GM23338 (cell line): ENCODE results near the gene SLC12A7. TPM values are rescaled to one million over a fixed set of nuclear protein-coding genes. Genes with fewer than 3 reads are reported as not detected.

Experiments used
- ATAC-seq: fragments of 200-7000 bp; cut with Tn5 transposase; 3 replicates; pipeline ENCODE4 v1.9.1; 2020
- DNase-seq: peaks from one replicate; pipeline ENCODE4 v3.0.0-alpha.2; 2015; ENCODE audit warnings: low spot score
- H2AFZ ChIP-seq: fragments of 200-600 bp; sonication (generic); 2 replicates; pipeline ENCODE4 v1.8.0; 2016; ENCODE audit warnings: antibody characterized with exemption, mild to moderate bottlenecking, moderate library complexity
- H3F3A ChIP-seq: fragments of 200-600 bp; sonication (generic); replicated peaks from 2 replicates; pipeline ENCODE4 v1.8.0; 2017; ENCODE audit warnings: antibody characterized with exemption, mixed run types, low read depth
- H3K27ac ChIP-seq: fragments of 200-600 bp; sonication (generic); 2 replicates; pipeline ENCODE4 v1.6.1; 2016; ENCODE audit warnings: low read depth
- H3K27me3 ChIP-seq: fragments of 200-600 bp; sonication (generic); 2 replicates; pipeline ENCODE4 v1.8.0; 2016; ENCODE audit warnings: mild to moderate bottlenecking, mixed run types, moderate library complexity; ENCODE audit not compliant: insufficient read depth
- H3K36me3 ChIP-seq: fragments of 200-600 bp; sonication (generic); 2 replicates; pipeline ENCODE4 v1.8.0; 2016; ENCODE audit warnings: mild to moderate bottlenecking; ENCODE audit not compliant: insufficient read depth
- H3K4me1 ChIP-seq: fragments of 200-600 bp; sonication (generic); 2 replicates; pipeline ENCODE4 v1.8.0; 2016; ENCODE audit warnings: mild to moderate bottlenecking, moderate library complexity; ENCODE audit not compliant: insufficient read depth
- H3K4me2 ChIP-seq: fragments of 200-600 bp; sonication (generic); 2 replicates; pipeline ENCODE4 v1.7.1; 2017; ENCODE audit warnings: mixed run types
- H3K4me3 ChIP-seq: fragments of 200-600 bp; sonication (generic); 2 replicates; pipeline ENCODE4 v1.6.1; 2016; ENCODE audit warnings: mixed run types
- H3K79me2 ChIP-seq: fragments of 200-600 bp; sonication (generic); replicated peaks from 2 replicates; pipeline ENCODE4 v1.8.0; 2017; ENCODE audit warnings: mild to moderate bottlenecking; ENCODE audit not compliant: insufficient read depth
- H3K9me2 ChIP-seq: fragments of 200-600 bp; sonication (generic); 2 replicates; pipeline ENCODE4 v1.8.0; 2017; ENCODE audit not compliant: insufficient read depth
- H4K20me1 ChIP-seq: fragments of 200-600 bp; sonication (generic); replicated peaks from 2 replicates; pipeline ENCODE4 v1.8.0; 2017; ENCODE audit warnings: mild to moderate bottlenecking; ENCODE audit not compliant: insufficient read depth
- H3K27ac Mint-ChIP-seq: 2 replicates; pipeline ENCODE4 v1.8.0; 2020; ENCODE audit warnings: inconsistent platforms, mild to moderate bottlenecking, moderate library complexity, mixed read lengths
- H3K27me3 Mint-ChIP-seq: 3 replicates; pipeline ENCODE4 v1.8.0; 2022; ENCODE audit warnings: low read depth, mild to moderate bottlenecking, moderate library complexity, mixed read lengths, inconsistent platforms; ENCODE audit not compliant: insufficient read depth, poor library complexity
- H3K36me3 Mint-ChIP-seq: 3 replicates; pipeline ENCODE4 v1.8.0; 2021; ENCODE audit warnings: low read depth, mild to moderate bottlenecking, inconsistent platforms, moderate library complexity, mixed read lengths
- H3K4me1 Mint-ChIP-seq: 3 replicates; pipeline ENCODE4 v1.8.0; 2020; ENCODE audit warnings: mild to moderate bottlenecking, inconsistent platforms, mixed read lengths
- H3K4me3 Mint-ChIP-seq: 3 replicates; pipeline ENCODE4 v1.8.0; 2021; ENCODE audit warnings: moderate library complexity, mild to moderate bottlenecking, inconsistent platforms, mixed read lengths
- H3K9me3 Mint-ChIP-seq: 3 replicates; pipeline ENCODE4 v1.8.0; 2020; ENCODE audit warnings: moderate library complexity, mild to moderate bottlenecking, inconsistent platforms, mixed read lengths
- EZH2 ChIP-seq: fragments of 200-600 bp; sonication (generic); IDR thresholded peaks from one replicate; pipeline ENCODE4 v1.8.0; 2017; ENCODE audit warnings: antibody characterized with exemption, mild to moderate bottlenecking, low read depth; ENCODE audit not compliant: unreplicated experiment
- JUNB ChIP-seq: IDR thresholded peaks from one replicate; pipeline ENCODE4 v1.6.1; 2016; ENCODE audit warnings: antibody characterized with exemption; ENCODE audit not compliant: unreplicated experiment
- NANOG ChIP-seq: IDR thresholded peaks from 2 replicates; pipeline ENCODE4 v1.6.1; 2016; ENCODE audit warnings: antibody characterized with exemption, borderline replicate concordance
- POLR2AphosphoS5 ChIP-seq: IDR thresholded peaks from 2 replicates; pipeline ENCODE4 v1.6.1; 2016; ENCODE audit warnings: antibody characterized with exemption, low read depth
- REST ChIP-seq: IDR thresholded peaks from one replicate; pipeline ENCODE4 v1.6.1; 2018; ENCODE audit warnings: antibody characterized with exemption; ENCODE audit not compliant: unreplicated experiment
- STAT1 ChIP-seq: IDR thresholded peaks from one replicate; pipeline ENCODE4 v1.6.1; 2016; ENCODE audit warnings: antibody characterized with exemption; ENCODE audit not compliant: unreplicated experiment
- ZNF114 ChIP-seq: fragments of 250-450 bp; sonication (Bioruptor Pico); IDR thresholded peaks from 2 replicates; pipeline ENCODE4 v1.5.0; 2020; ENCODE audit warnings: mild to moderate bottlenecking, moderate library complexity
- ZNF331 ChIP-seq: fragments of 250-450 bp; sonication (Bioruptor Pico); IDR thresholded peaks from 2 replicates; pipeline ENCODE4 v1.5.0; 2020; ENCODE audit warnings: low read depth, mild to moderate bottlenecking, moderate library complexity
- polyA plus RNA-seq: library from polyadenylated mRNA; unstranded; fragments of >200 nt; fragmentation: Nextera tagmentation; extraction: Ambion mirVana; gene quantifications from 2 replicates; pipeline ENCODE4 v1.2.1, GENCODE V29; 2016
- total RNA-seq: library from RNA; depleted of rRNA; stranded (reverse); fragments of >200 nt; shearing (Covaris generic); gene quantifications from 2 replicates; pipeline ENCODE4 v1.2.3, GENCODE V29; 2014
- TF ChIP-seq, protein P1 (sequence below): fragments of 250-450 bp; sonication (Bioruptor Pico); IDR thresholded peaks from 2 replicates; pipeline ENCODE4 v1.5.0; 2020; ENCODE audit warnings: mild to moderate bottlenecking, moderate library complexity
- TF ChIP-seq, protein P2 (sequence below), 2 experiments: fragments of 200-600 bp in 1 of 2; sonication (generic) in 1 of 2; conservative IDR thresholded peaks; 2 replicates each; pipeline versions ENCODE4 v1.5.1 to v1.6.1; 2016 to 2017; ENCODE audit warnings: antibody characterized with exemption in 2 of 2, low read depth in 2 of 2, mild to moderate bottlenecking in 2 of 2, moderate library complexity in 1 of 2

SLC12A7 gene
- total and polyA plus RNA-seq, 2 experiments from 2014 or later: 7.4 to 32.2 TPM

DNA sequence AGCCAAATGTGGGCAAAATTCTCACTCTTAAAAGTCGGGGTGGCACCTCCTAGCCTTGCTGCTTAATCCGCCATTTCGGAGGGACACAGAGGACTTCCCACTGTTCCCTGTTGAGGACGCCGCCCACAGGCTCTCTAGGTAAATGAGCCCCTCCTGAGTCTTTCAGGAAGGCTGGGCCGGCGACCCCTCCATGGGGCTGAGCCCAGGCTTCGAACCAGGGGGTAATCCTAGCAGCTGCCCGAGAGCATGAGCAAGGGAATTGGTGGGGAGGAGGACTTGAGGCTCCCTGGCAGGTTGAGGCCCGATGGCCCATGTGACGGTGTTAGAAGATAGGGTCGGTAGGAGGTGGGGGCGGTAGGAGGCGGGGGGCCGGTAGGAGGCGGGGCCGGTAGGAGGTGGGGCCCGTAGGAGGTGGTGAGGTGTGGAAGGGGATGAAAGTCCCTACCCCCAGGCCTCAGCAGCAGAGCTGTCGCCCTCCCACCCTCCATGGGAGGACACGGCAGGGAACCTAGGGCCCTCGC lies 17.1 kb downstream of the SLC12A7 start (continued):
- TF ChIP-seq, protein P1, sequence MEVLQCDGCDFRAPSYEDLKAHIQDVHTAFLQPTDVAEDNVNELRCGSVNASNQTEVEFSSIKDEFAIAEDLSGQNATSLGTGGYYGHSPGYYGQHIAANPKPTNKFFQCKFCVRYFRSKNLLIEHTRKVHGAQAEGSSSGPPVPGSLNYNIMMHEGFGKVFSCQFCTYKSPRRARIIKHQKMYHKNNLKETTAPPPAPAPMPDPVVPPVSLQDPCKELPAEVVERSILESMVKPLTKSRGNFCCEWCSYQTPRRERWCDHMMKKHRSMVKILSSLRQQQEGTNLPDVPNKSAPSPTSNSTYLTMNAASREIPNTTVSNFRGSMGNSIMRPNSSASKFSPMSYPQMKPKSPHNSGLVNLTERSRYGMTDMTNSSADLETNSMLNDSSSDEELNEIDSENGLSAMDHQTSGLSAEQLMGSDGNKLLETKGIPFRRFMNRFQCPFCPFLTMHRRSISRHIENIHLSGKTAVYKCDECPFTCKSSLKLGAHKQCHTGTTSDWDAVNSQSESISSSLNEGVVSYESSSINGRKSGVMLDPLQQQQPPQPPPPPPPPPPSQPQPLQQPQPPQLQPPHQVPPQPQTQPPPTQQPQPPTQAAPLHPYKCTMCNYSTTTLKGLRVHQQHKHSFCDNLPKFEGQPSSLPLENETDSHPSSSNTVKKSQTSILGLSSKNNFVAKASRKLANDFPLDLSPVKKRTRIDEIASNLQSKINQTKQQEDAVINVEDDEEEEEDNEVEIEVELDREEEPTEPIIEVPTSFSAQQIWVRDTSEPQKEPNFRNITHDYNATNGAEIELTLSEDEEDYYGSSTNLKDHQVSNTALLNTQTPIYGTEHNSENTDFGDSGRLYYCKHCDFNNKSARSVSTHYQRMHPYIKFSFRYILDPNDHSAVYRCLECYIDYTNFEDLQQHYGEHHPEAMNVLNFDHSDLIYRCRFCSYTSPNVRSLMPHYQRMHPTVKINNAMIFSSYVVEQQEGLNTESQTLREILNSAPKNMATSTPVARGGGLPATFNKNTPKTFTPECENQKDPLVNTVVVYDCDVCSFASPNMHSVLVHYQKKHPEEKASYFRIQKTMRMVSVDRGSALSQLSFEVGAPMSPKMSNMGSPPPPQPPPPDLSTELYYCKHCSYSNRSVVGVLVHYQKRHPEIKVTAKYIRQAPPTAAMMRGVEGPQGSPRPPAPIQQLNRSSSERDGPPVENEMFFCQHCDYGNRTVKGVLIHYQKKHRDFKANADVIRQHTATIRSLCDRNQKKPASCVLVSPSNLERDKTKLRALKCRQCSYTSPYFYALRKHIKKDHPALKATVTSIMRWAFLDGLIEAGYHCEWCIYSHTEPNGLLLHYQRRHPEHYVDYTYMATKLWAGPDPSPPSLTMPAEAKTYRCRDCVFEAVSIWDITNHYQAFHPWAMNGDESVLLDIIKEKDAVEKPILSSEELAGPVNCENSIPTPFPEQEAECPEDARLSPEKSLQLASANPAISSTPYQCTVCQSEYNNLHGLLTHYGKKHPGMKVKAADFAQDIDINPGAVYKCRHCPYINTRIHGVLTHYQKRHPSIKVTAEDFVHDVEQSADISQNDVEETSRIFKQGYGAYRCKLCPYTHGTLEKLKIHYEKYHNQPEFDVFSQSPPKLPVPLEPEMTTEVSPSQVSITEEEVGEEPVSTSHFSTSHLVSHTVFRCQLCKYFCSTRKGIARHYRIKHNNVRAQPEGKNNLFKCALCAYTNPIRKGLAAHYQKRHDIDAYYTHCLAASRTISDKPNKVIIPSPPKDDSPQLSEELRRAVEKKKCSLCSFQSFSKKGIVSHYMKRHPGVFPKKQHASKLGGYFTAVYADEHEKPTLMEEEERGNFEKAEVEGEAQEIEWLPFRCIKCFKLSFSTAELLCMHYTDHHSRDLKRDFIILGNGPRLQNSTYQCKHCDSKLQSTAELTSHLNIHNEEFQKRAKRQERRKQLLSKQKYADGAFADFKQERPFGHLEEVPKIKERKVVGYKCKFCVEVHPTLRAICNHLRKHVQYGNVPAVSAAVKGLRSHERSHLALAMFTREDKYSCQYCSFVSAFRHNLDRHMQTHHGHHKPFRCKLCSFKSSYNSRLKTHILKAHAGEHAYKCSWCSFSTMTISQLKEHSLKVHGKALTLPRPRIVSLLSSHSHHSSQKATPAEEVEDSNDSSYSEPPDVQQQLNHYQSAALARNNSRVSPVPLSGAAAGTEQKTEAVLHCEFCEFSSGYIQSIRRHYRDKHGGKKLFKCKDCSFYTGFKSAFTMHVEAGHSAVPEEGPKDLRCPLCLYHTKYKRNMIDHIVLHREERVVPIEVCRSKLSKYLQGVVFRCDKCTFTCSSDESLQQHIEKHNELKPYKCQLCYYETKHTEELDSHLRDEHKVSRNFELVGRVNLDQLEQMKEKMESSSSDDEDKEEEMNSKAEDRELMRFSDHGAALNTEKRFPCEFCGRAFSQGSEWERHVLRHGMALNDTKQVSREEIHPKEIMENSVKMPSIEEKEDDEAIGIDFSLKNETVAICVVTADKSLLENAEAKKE (CRISPR knock-in tag): no peak
- TF ChIP-seq JUNB: no peak
- TF ChIP-seq POLR2AphosphoS5: no peak
- TF ChIP-seq, protein P2, sequence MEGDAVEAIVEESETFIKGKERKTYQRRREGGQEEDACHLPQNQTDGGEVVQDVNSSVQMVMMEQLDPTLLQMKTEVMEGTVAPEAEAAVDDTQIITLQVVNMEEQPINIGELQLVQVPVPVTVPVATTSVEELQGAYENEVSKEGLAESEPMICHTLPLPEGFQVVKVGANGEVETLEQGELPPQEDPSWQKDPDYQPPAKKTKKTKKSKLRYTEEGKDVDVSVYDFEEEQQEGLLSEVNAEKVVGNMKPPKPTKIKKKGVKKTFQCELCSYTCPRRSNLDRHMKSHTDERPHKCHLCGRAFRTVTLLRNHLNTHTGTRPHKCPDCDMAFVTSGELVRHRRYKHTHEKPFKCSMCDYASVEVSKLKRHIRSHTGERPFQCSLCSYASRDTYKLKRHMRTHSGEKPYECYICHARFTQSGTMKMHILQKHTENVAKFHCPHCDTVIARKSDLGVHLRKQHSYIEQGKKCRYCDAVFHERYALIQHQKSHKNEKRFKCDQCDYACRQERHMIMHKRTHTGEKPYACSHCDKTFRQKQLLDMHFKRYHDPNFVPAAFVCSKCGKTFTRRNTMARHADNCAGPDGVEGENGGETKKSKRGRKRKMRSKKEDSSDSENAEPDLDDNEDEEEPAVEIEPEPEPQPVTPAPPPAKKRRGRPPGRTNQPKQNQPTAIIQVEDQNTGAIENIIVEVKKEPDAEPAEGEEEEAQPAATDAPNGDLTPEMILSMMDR (conservative IDR thresholded peaks at IDR 0.05; ENCODE audit: low read depth in 2 of 2): no peak
- no peak for TF ChIP-seq NANOG
- no peak for TF ChIP-seq EZH2
- no peak for TF ChIP-seq STAT1
- TF ChIP-seq ZNF331 (CRISPR knock-in tag): no peak

DNA sequence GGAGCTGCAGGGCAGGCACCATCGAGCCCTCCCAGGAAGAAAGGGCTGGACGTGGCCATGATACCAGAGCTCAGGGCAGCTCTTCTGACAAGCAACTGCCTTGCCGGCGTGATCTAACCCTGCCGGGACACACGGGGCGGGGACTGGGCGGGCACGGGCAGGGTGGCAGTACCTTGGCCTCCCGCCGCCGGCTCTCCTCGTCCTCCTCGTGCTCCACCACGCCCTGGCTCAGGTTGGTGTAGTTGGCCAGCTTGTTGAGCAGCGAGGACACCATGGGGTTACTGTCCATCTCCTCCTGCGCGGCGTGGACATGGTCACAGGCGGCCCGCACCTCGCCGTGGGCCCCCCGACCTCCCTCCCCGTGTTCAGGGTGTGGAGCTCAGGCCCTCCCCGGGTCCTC lies 18.5 kb downstream of the SLC12A7 start:
- Histone ChIP-seq H3K27ac (no peak overlapping the region), H3K79me2 (peaks cover 22% of the 10 kb centered on the region), H3K4me1 (peaks cover 11% of the 10 kb centered on the region; the same call in 1 of the 2 replicates), H2AFZ (no peak overlapping the region), H3K4me3 (no peak overlapping the region), H3K9me2 (no peaks in the 10 kb centered on the region), H3K36me3 (no peaks in the 10 kb centered on the region), H3F3A (0 out of 2 replicates have a peak, but pooled peaks cover 3% of the 10 kb centered on the region), H3K4me2 (no peak overlapping the region), H4K20me1 (no peaks in the 10 kb centered on the region), H3K27me3 (no peaks in the 10 kb centered on the region)
- Mint-ChIP-seq H3K36me3 (peaks cover 28% of the 10 kb centered on the region), H3K27me3 (peaks cover 7% of the 10 kb centered on the region), H3K4me3 (no peak overlapping the region), H3K4me1 (peaks cover 31% of the 10 kb centered on the region), H3K27ac (no peak overlapping the region), H3K9me3 (no peaks in the 10 kb centered on the region)
- no peak for ATAC-seq
- no peak for DNase-seq
- TF ChIP-seq REST: no peak
- TF ChIP-seq, protein P2 (conservative IDR thresholded peaks at IDR 0.05; ENCODE audit: low read depth in 2 of 2): no peak
- TF ChIP-seq ZNF114 (CRISPR knock-in tag): no peak
- TF ChIP-seq STAT1: no peak
